GM10248 (cell line): ENCODE measurements around the gene GALNT15.

Experiments used
- CTCF ChIA-PET: fragments of 300-600 bp; sonication (Branson Sonifier 250); formaldehyde crosslinking; extraction: SDS; loops from one replicate; lab custom pipeline; 2021; ENCODE audit warnings: antibody characterized with exemption; lab: Yijun Ruan, JAX
- POLR2A ChIA-PET: fragments of 350-650 bp; sonication (Branson Sonifier 250); formaldehyde crosslinking; extraction: SDS; loops from one replicate; lab custom pipeline; 2020; ENCODE audit warnings: antibody characterized with exemption; lab: Yijun Ruan, JAX
- DNase-seq: peaks from one replicate; pipeline ENCODE4 v3.0.0; 2012; ENCODE audit errors: extremely low spot score
- TF ChIP-seq, protein P1 (sequence below): IDR thresholded peaks from 2 replicates; pipeline ENCODE4 v1.5.1; 2012; ENCODE audit warnings: mild to moderate bottlenecking, low read depth; ENCODE audit errors: extremely low read depth, missing control alignments, control extremely low read depth

The GALNT15 gene

DNA sequence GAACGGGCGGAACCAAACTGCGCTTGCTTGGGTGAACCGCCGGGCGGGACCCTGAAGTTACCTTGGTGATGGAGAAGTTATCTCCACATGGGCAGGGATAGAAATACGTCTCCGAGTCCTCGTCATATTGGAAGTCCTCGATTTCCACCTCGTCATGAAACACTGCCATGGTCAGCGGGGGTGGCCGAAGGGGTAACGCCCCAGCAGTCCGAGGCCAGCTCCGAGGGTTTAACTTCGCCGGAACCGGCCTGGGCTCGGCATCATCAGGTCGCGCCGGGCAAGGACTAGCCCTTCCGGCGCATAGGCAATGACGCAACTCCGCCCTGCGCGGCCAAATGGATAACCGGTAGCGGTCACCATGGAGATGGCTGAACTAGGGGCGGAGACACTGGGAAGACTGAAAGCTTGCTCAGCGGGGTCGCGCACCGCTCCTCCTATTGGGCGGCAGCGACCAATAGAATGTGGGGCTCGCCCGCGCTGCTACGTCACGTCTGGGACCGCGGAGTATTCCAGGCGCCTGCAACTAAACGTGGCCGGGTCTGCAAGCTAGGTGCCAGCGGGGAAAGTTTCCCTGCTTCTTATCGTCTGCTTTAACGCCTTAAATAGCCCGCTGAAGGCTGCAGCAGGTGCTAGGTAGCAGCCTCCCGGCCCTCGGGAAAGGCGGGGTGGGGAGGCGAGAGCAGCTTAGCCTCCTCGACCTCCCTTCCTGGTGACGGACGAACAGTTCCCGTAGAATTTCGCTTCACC lies 90.4 kb downstream of the GALNT15 start, which contains the start of the genes DPH3 and OXNAD1:
Gene DPH3 (minus strand): TSS at position 236 of the 747 bp plus-strand sequence. CDS start 67 bp downstream, at position 169.
Gene OXNAD1 (plus strand): TSS at position 505 of the 747 bp plus-strand sequence. CDS start 5,741 bp downstream, outside the sequence.
- ChIA-PET CTCF (interaction anchor here (1.0 to 8.3 kb wide), 10 partner anchors 10 to 287 kb away, joined by 3 to 55 read pairs (median 6); no protein-coding TSS in a partner anchor), POLR2A (interaction anchor here (0.7 to 1.0 kb wide), 3 partner anchors 21 to 252 kb away, joined by 3 read pairs; no protein-coding TSS in a partner anchor)
- TF ChIP-seq, protein P1, sequence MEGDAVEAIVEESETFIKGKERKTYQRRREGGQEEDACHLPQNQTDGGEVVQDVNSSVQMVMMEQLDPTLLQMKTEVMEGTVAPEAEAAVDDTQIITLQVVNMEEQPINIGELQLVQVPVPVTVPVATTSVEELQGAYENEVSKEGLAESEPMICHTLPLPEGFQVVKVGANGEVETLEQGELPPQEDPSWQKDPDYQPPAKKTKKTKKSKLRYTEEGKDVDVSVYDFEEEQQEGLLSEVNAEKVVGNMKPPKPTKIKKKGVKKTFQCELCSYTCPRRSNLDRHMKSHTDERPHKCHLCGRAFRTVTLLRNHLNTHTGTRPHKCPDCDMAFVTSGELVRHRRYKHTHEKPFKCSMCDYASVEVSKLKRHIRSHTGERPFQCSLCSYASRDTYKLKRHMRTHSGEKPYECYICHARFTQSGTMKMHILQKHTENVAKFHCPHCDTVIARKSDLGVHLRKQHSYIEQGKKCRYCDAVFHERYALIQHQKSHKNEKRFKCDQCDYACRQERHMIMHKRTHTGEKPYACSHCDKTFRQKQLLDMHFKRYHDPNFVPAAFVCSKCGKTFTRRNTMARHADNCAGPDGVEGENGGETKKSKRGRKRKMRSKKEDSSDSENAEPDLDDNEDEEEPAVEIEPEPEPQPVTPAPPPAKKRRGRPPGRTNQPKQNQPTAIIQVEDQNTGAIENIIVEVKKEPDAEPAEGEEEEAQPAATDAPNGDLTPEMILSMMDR, result no peak
- peak; percentile 98 for DNase-seq

GRCh38 chr3:16265455-16265786 lies 90.9 kb downstream of the GALNT15 start:
- ChIA-PET POLR2A (interaction anchor here (1.0 kb wide), 1 partner anchor 251 kb away, joined by 3 read pairs; no protein-coding TSS in a partner anchor), CTCF (interaction anchor here (1.0 to 8.3 kb wide), 10 partner anchors 9 to 286 kb away, joined by 3 to 55 read pairs (median 6); no protein-coding TSS in a partner anchor)
- TF ChIP-seq, protein P1, result no peak
- no peak for DNase-seq

- ChIA-PET POLR2A (no interaction called here), CTCF (interaction anchor here (1.2 to 8.3 kb wide), 6 partner anchors 8 to 285 kb away, joined by 3 to 55 read pairs (median 12); no protein-coding TSS in a partner anchor)
- DNase-seq, result no peak
- TF ChIP-seq, protein P1, result no peak
Observed at GRCh38 chr3:16266714-16267113, 92.2 kb downstream of the GALNT15 start.

DNA sequence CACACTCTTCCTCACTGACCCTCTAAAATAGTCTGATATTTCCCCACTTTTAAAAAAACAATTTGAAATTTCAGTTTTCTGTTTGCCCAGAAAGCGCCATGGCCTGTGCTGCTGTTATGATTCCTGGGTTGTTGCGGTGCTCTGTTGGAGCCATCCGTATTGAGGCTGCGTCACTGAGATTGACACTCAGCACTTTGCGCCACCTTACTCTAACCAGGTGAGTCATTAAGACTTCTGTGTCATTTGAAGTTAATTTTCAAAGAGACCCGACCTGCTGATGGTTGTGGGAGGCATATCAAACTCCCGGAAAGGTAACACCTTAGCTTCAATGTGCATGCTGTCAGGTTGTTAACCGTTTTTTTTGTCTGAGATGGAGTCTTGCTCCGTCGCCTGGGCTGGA lies 96.4 kb downstream of the GALNT15 start:
- ChIA-PET CTCF (interaction anchor here (6.9 to 8.3 kb wide), 2 partner anchors 19 to 281 kb away, joined by 53 to 55 read pairs; no protein-coding TSS in a partner anchor), POLR2A (no interaction called here)
- no peak for DNase-seq
- TF ChIP-seq, protein P1, result no peak

DNA sequence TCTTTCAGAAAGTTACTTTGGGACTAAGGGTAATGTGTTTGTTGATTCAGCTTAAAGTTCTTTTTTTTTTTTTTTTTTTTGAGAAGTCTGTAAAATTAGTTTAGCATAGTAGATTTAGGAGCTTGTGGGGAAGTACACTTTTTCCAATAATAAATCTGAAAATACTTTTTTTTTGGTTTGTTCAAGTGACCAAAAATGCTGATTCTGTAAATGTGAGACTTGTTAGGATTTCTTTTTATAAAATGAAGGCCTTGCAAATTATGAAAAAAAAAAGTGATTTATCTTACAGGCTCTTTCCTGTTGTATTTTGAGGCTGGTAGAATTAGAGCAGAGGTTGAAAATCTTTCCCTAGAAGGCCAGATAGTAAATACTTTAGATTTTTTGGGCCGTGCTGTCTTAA lies 98.1 kb downstream of the GALNT15 start:
- ChIA-PET POLR2A (no interaction called here), CTCF (interaction anchor here (0.7 to 1.8 kb wide), 7 partner anchors 10 to 278 kb away, joined by 3 to 6 read pairs (median 5); no protein-coding TSS in a partner anchor)
- DNase-seq, result no peak
- TF ChIP-seq, protein P1, result no peak

- no peak for DNase-seq
- TF ChIP-seq, protein P1, result no peak
- CTCF ChIA-PET, result interaction anchor here (1.4 to 2.2 kb wide), 3 partner anchors 8 to 16 kb away, joined by 3 to 12 read pairs (median 6); partner anchors contain the start of genes DPH3 and OXNAD1
- POLR2A ChIA-PET, result no interaction called here
Observed at GRCh38 chr3:16273867-16274266, 99.4 kb downstream of the GALNT15 start.
